ENCODE measurements around the gene ANKRD13B.

The ANKRD13B gene

GRCh38 chr17:29582772-29583171, 10.2 kb upstream of the ANKRD13B start:
- Mint-ChIP-seq H3K9me3 (no peaks in the 10 kb centered on the region), H3K27me3 (ENCODE audit: low read depth) (no peaks in the 10 kb centered on the region), H3K4me3 (no peak overlapping the region), H3K27ac (no peak overlapping the region), H3K4me1 (ENCODE audit: low read depth) (peaks cover 37% of the 10 kb centered on the region), H3K36me3 (ENCODE audit: low read depth) (peaks cover 32% of the 10 kb centered on the region)
- no peak for DNase-seq (ENCODE audit: low spot score)

GRCh38 chr17:29583324-29584248, 9.3 kb upstream of the ANKRD13B start:
- DNase-seq (ENCODE audit: low spot score): no peak
- no peak overlapping the region for H3K4me3 Mint-ChIP-seq

GRCh38 chr17:29584452-29585079, 8.4 kb upstream of the ANKRD13B start:
- Mint-ChIP-seq H3K9me3 (no peaks in the 10 kb centered on the region), H3K36me3 (ENCODE audit: low read depth) (peaks cover 23% of the 10 kb centered on the region), H3K27ac (peak overlapping the region; percentile 65)

More at GRCh38 chr17:29583324-29584248, 9.3 kb upstream of the ANKRD13B start:
- no peaks in the 10 kb centered on the region for H3K9me3 Mint-ChIP-seq
- H3K27ac Mint-ChIP-seq: peak overlapping the region; percentile 65
- H3K27me3 Mint-ChIP-seq (ENCODE audit: low read depth): no peaks in the 10 kb centered on the region
- peaks cover 28% of the 10 kb centered on the region for H3K36me3 Mint-ChIP-seq (ENCODE audit: low read depth)
- H3K4me1 Mint-ChIP-seq (ENCODE audit: low read depth): peaks cover 43% of the 10 kb centered on the region

GRCh38 chr17:29585080-29585751, 7.7 kb upstream of the ANKRD13B start:
- no peak for DNase-seq (ENCODE audit: low spot score)
- peak overlapping the region; percentile 67 for H3K27ac Mint-ChIP-seq
- no peaks in the 10 kb centered on the region for H3K27me3 Mint-ChIP-seq (ENCODE audit: low read depth)
- peak overlapping the region; percentile 43 for H3K4me3 Mint-ChIP-seq
- peaks cover 42% of the 10 kb centered on the region for H3K4me1 Mint-ChIP-seq (ENCODE audit: low read depth)
- H3K36me3 Mint-ChIP-seq (ENCODE audit: low read depth): peaks cover 17% of the 10 kb centered on the region
- H3K9me3 Mint-ChIP-seq: no peaks in the 10 kb centered on the region

More at GRCh38 chr17:29584452-29585079, 8.4 kb upstream of the ANKRD13B start:
- no peak for DNase-seq (ENCODE audit: low spot score)
- H3K27me3 Mint-ChIP-seq (ENCODE audit: low read depth): no peaks in the 10 kb centered on the region
- H3K4me3 Mint-ChIP-seq: no peak overlapping the region
- H3K4me1 Mint-ChIP-seq (ENCODE audit: low read depth): peaks cover 43% of the 10 kb centered on the region

- Mint-ChIP-seq H3K27ac (no peak overlapping the region), H3K27me3 (ENCODE audit: low read depth) (no peaks in the 10 kb centered on the region), H3K4me1 (ENCODE audit: low read depth) (peaks cover 50% of the 10 kb centered on the region), H3K4me3 (peak overlapping the region; percentile 97), H3K36me3 (ENCODE audit: low read depth) (peaks cover 13% of the 10 kb centered on the region), H3K9me3 (no peaks in the 10 kb centered on the region)
- no peak for DNase-seq (ENCODE audit: low spot score)
Measured at GRCh38 chr17:29586676-29587469, 6.1 kb upstream of the ANKRD13B start.

GRCh38 chr17:29587591-29587990, 5.3 kb upstream of the ANKRD13B start:
- Mint-ChIP-seq H3K36me3 (ENCODE audit: low read depth) (peaks cover 9% of the 10 kb centered on the region), H3K27ac (no peak overlapping the region), H3K9me3 (no peaks in the 10 kb centered on the region), H3K27me3 (ENCODE audit: low read depth) (no peaks in the 10 kb centered on the region), H3K4me3 (peak overlapping the region; percentile 97), H3K4me1 (ENCODE audit: low read depth) (peaks cover 55% of the 10 kb centered on the region)
- DNase-seq (ENCODE audit: low spot score): no peak

- Mint-ChIP-seq H3K9me3 (no peaks in the 10 kb centered on the region), H3K36me3 (ENCODE audit: low read depth) (peaks cover 4% of the 10 kb centered on the region), H3K27ac (peak overlapping the region; percentile 83), H3K27me3 (ENCODE audit: low read depth) (no peaks in the 10 kb centered on the region), H3K4me1 (ENCODE audit: low read depth) (peaks cover 56% of the 10 kb centered on the region), H3K4me3 (peak overlapping the region; percentile 97)
- DNase-seq (ENCODE audit: low spot score): no peak
Measured at GRCh38 chr17:29588017-29588561, 4.8 kb upstream of the ANKRD13B start.

- no peaks in the 10 kb centered on the region for H3K9me3 Mint-ChIP-seq
- H3K36me3 Mint-ChIP-seq (ENCODE audit: low read depth): peaks cover under 1% of the 10 kb centered on the region
- no peaks in the 10 kb centered on the region for H3K27me3 Mint-ChIP-seq (ENCODE audit: low read depth)
- H3K4me3 Mint-ChIP-seq: peak overlapping the region; percentile 97
- peaks cover 56% of the 10 kb centered on the region for H3K4me1 Mint-ChIP-seq (ENCODE audit: low read depth)
- H3K27ac Mint-ChIP-seq: no peak overlapping the region
- peak; percentile 61 for DNase-seq (ENCODE audit: low spot score)
Measured at GRCh38 chr17:29588562-29589411, 4.1 kb upstream of the ANKRD13B start.

- H3K27ac Mint-ChIP-seq: peak within 1 kb of the TSS; percentile 91
- peaks cover 54% of the 10 kb centered on the region for H3K4me1 Mint-ChIP-seq (ENCODE audit: low read depth)
- peak; percentile 86 for DNase-seq (ENCODE audit: low spot score)
- no peaks in the 10 kb centered on the region for H3K27me3 Mint-ChIP-seq (ENCODE audit: low read depth)
- no peaks in the 10 kb centered on the region for H3K36me3 Mint-ChIP-seq (ENCODE audit: low read depth)
- no peaks in the 10 kb centered on the region for H3K9me3 Mint-ChIP-seq
- H3K4me3 Mint-ChIP-seq: peak within 1 kb of the TSS; percentile 97
Measured at GRCh38 chr17:29589524-29590410, 3.2 kb upstream of the ANKRD13B start, which contains the start of gene GIT1. Gene GIT1 (minus strand): TSS chr17:29589648. CDS start chr17:29589378, 270 bp downstream.

GRCh38 chr17:29590411-29591145, 2.4 kb upstream of the ANKRD13B start:
- Mint-ChIP-seq H3K36me3 (ENCODE audit: low read depth) (no peaks in the 10 kb centered on the region), H3K27me3 (ENCODE audit: low read depth) (no peaks in the 10 kb centered on the region), H3K4me1 (ENCODE audit: low read depth) (peaks cover 48% of the 10 kb centered on the region), H3K27ac (peak overlapping the region; percentile 91), H3K9me3 (no peaks in the 10 kb centered on the region), H3K4me3 (peak overlapping the region; percentile 87)
- DNase-seq (ENCODE audit: low spot score): no peak

- Mint-ChIP-seq H3K27me3 (ENCODE audit: low read depth) (no peaks in the 10 kb centered on the region), H3K9me3 (no peaks in the 10 kb centered on the region), H3K36me3 (ENCODE audit: low read depth) (no peaks in the 10 kb centered on the region), H3K27ac (peak overlapping the region; percentile 73), H3K4me1 (ENCODE audit: low read depth) (peaks cover 43% of the 10 kb centered on the region), H3K4me3 (peak overlapping the region; percentile 87)
- DNase-seq (ENCODE audit: low spot score): no peak
Measured at GRCh38 chr17:29591146-29591736, 1.7 kb upstream of the ANKRD13B start.

All from T-helper 2 cell treated with Interferon-gamma antibody and Interleukin-4, amounts not matched to agents 5 μg/mL and 100 μg/mL, for 36 hours (primary cell).